Measurements from ENCODE around the gene SORBS1.

Gene SORBS1

GRCh38 chr10:95457319-95457886, 103.8 kb downstream of the SORBS1 start:
- no peak for DNase-seq

- no peak for DNase-seq
Measured at GRCh38 chr10:95456516-95456915, 104.7 kb downstream of the SORBS1 start.

GRCh38 chr10:95454940-95455339, 106.2 kb downstream of the SORBS1 start:
- DNase-seq, result no peak

DNA sequence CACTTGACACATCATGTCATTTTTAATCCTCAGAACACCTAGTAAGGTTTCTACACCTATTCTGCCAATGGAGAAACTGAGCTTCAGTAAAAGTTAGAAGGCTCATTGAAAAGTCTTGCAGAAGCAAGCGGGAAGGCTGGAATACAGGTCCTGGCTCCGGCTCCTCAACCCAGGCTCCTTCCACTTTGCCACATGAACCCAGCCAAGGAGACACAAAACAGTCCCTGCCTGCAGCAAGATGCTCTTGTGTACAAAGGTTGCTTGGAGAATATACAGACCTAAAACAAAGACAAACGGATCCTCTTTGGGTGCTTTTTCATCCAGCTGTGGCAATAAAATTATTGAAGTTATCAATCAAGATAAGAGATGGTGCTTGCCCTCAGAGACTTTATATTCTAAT, 106.8 kb downstream of the SORBS1 start:
- DNase-seq, result no peak

GRCh38 chr10:95451568-95452524, 109.3 kb downstream of the SORBS1 start:
- no peak for DNase-seq

- no peak for DNase-seq
Measured at GRCh38 chr10:95451150-95451549, 110.0 kb downstream of the SORBS1 start.

GRCh38 chr10:95450188-95450587, 111.0 kb downstream of the SORBS1 start:
- no peak for DNase-seq

GRCh38 chr10:95447685-95448084, 113.5 kb downstream of the SORBS1 start:
- DNase-seq, result peak; percentile 42

DNA sequence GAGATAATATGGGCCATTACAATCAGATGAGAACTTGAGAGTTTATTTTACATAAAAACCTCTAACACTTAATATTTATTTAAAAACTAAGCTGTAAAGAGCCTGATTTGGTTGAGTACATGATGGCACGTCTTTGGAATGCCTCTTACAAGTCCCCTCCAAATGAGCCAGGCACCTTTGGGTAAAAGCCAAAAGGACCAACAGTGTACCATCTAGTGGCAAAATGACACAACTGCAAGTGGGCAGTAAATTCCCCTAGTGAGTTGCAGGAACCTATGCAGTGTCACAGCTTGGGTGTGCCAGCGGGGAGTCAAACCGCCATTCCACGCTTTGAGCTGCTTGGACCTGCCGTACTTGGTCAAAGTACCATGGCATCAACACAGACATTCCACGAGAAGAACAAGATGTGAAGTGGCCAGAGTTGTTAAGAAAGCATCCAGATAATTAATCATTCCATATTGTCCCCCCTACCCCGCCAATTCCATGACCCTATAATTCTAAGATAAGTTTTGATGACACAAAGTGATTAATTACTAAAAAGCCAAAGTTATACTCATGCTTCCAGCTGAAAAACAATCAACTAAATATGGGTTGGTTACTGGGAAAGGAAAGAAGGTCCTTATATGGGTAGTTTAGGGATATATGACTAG, 115.2 kb downstream of the SORBS1 start:
- DNase-seq, result peak; percentile 70

DNA sequence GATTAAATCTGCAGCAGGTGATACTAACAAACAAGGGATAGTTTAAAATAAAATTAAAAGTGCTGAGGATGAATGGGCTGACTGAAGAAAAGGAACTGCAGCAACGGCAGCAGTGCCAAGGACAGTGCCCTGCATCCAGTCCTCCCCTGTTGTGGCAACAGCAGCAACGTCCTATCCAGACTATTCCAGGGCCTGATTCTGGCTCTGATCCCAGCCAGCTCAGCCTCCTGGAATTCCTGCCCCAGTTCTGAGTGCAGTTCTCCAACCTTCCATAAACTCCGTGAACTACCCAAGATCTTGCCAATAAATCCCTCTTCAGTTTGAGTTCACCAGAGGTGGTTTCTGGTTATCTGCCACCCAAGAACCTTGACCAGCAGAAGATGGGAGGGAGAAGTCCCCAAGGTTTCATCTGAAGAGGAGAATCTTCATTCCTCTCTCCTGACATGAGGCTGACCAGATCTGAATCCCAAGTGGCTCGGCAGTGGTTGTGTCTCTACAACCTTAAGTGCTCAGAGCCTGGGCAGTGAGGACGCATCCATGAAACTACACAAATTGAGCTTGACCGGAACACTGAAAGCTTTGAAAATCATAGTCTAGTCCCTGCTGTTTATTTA, 115.8 kb downstream of the SORBS1 start:
- no peak for DNase-seq

GRCh38 chr10:95444792-95445191, 116.4 kb downstream of the SORBS1 start:
- no peak for DNase-seq

DNA sequence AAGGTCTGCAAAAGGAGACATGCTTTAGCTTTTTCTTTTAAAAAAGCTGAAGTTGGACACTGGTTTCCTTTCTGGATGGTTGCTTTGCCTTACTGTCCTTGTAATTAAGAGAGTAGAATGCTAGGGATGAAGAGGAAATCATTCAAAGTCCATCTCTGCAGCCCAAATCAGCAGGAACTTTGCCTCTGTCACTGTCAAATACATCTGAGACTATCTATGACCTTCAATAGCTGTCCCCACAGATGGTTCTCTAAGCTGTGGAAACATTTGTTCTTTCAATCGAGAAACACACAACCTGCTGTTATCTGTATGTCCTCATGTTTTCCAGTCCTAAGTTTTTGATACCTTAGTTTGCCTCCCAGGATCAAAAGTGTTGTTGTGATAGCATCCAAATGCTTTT, 117.5 kb downstream of the SORBS1 start:
- DNase-seq, result no peak

GRCh38 chr10:95442341-95442740, 118.8 kb downstream of the SORBS1 start:
- DNase-seq, result no peak

GRCh38 chr10:95441547-95441923, 119.6 kb downstream of the SORBS1 start:
- DNase-seq, result no peak

DNA sequence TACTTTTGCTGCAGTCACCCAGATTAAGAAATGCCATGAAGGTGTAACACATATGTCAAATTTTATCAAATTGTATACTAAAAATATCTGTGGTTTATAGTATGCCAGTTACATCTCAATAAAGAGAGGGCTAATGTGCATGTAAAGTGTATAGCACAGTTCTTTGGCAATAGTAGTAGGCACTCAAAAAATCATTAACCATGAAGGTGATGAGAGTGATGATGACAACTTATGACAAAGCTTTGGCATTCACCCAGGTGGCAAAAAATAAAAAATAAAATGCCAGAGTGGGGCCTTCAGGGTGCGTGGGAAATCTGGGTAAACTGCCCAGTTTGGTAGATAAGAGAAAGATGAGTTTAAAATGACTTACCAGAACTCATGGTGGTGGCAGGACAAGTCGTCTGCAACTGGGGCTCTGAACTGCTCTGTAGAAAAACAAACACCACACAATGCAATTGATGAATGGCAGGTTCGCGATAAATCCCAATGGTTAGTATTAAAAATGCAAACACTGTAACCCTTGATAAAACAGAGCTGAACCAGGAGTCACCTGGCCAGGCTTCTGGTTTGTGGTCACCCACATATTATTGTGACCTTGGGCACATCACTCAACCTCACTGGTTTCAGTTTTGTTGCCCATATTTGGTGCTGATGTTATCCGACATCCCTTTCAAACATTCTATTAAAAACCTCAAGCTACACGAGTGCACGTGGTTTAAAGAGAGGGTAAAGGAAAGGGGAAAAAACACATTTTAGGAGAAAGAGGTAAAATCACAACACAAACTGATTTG, 120.2 kb downstream of the SORBS1 start:
- no peak for DNase-seq

- no peak for DNase-seq
Measured at GRCh38 chr10:95440038-95440725, 121.0 kb downstream of the SORBS1 start.

DNA sequence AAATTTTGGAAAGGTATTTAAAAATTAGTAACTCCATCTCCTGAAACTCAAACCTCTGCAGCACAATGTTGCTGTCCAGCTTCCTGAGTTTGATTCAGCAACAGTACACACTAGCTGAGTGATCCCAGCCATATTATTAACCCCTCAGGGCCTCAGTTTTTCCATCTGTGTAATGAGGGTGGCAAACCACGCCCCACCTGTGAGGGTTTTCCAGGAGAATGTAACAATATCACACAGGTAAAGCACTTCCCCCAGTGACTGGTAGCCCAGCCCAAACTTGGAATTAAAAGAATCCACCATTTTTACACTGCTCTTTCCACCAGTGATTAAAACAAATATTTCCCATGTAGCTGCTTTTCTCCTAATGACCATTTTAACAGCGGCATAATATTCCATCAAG, 122.4 kb downstream of the SORBS1 start:
- no peak for DNase-seq

- DNase-seq, result no peak
Measured at GRCh38 chr10:95437669-95438068, 123.5 kb downstream of the SORBS1 start.

DNA sequence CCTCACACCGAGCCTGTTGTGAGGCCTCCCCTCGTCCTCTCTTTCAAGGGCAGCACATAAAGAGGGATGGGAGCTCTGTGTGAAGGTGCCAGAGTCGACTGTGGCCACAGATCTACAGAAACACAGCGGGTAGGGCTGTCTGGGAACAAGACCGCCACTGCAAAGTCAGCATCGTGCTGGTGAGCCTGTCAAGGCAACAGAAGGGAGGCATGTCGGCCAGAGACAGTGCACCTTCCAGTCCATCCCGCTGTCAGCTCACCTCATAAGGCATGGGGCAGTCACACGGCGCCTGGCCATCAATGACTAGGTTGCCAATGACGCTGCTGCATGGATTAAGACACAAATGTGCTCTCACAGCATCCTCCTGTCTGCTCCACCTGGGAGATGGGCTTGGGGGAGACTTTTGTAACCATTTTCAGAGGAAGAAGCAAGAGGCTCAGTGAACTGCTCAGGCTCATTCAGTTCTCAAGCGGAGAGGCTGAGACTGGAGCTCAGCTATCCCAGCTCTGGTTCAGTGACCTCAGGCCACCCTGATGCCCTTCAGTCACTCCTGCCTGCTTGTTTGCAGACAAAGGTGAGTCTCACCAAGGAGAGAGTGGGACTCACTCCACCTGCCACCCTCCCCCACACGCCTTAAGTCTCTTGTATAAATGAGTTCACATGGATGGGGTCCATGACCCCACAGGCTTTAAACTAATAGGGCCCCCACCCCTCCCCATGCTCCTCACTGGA, 125.5 kb downstream of the SORBS1 start:
- DNase-seq, result no peak

GRCh38 chr10:95434583-95434982, 126.6 kb downstream of the SORBS1 start:
- DNase-seq, result peak; percentile 42

- no peak for DNase-seq
Measured at GRCh38 chr10:95431900-95432342, 129.2 kb downstream of the SORBS1 start.

Measured in NCI-H69 (cell line).